GM18907 (cell line): Measurements from ENCODE around the gene FNDC10.

ENCODE experiments used
- ATAC-seq: cut with Tn5 transposase; IDR thresholded peaks from one replicate; pipeline ENCODE4 v1.9.1; 2021; ENCODE audit warnings: mild to moderate bottlenecking, moderate library complexity; ENCODE audit not compliant: unreplicated experiment

FNDC10 gene

DNA sequence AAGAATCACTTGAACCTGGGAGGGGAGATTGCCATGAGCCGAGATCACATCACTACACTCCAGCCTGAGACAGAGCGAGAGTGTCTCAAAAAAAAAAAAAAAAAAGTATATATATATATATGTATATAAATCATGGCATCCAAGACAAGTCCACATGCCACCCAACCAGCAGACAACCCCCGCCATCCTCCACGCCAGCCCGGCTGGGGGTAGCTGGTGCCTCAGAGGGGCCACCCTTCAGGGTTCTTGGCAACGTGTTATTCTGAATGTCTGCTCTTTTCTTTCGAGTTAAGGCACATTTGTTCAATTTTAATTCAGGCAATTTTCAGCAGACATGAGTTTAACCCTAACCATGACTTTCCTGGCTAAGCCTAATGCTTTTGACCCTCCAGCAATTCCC lies 49.8 kb downstream of the FNDC10 start:
- ATAC-seq: no peak

- ATAC-seq: no peak
Observed at GRCh38 chr1:1548591-1548990, 51.3 kb downstream of the FNDC10 start.
